Lower lobe of right lung (tissue), 2 donors: Measurements from ENCODE around the gene GLCE. TPM values are rescaled to one million over a fixed set of nuclear protein-coding genes. Genes with fewer than 3 reads are reported as not detected.

Experiments
- ATAC-seq, 2 donors: fragments of 200-7000 bp; cut with Tn5 transposase; one replicate each; pipeline ENCODE4 v1.9.1; 2020 to 2022; ENCODE audit warnings: mild to moderate bottlenecking in 2 of 2, moderate library complexity in 2 of 2
- DNase-seq: peaks from one replicate; pipeline ENCODE4 v3.0.0-alpha.2; 2020
- H3K27ac ChIP-seq: fragments of 200-600 bp; one replicate; pipeline ENCODE4 v1.8.0; 2022
- H3K27me3 ChIP-seq: fragments of 200-600 bp; one replicate; pipeline ENCODE4 v1.8.0; 2022; ENCODE audit warnings: low read depth
- H3K36me3 ChIP-seq: fragments of 200-600 bp; one replicate; pipeline ENCODE4 v1.8.0; 2022; ENCODE audit warnings: mild to moderate bottlenecking
- H3K4me1 ChIP-seq: fragments of 200-600 bp; one replicate; pipeline ENCODE4 v1.8.0; 2022
- H3K4me3 ChIP-seq: fragments of 200-600 bp; one replicate; pipeline ENCODE4 v1.8.0; 2022; ENCODE audit warnings: mild to moderate bottlenecking
- H3K9me3 ChIP-seq: fragments of 200-600 bp; one replicate; pipeline ENCODE4 v1.8.0; 2022
- intact Hi-C: fragments of 100-400 bp; cut with DNase I; formaldehyde crosslinking; loops from one replicate; pipeline ENCODE4 v1.11.0; 2022
- total RNA-seq: library from RNA; stranded (reverse); fragmentation: NEBNext Ultra II Directional; extraction: Animal tissue kit (Norgen Biotek cat#: 25700); gene quantifications from one replicate; pipeline ENCODE4 v1.2.1, GENCODE V29; 2021
- TF ChIP-seq, protein P1 (sequence below): fragments of 200-600 bp; IDR thresholded peaks from one replicate; pipeline ENCODE4 v1.8.0; 2022; ENCODE audit warnings: antibody characterized with exemption, mild to moderate bottlenecking
- donor health status: DM: no; HTN: yes; CAD: no; lungs with severe emphysema.

Gene GLCE
- total RNA-seq, 1 donor from 2014 or later: 19.0 TPM

DNA sequence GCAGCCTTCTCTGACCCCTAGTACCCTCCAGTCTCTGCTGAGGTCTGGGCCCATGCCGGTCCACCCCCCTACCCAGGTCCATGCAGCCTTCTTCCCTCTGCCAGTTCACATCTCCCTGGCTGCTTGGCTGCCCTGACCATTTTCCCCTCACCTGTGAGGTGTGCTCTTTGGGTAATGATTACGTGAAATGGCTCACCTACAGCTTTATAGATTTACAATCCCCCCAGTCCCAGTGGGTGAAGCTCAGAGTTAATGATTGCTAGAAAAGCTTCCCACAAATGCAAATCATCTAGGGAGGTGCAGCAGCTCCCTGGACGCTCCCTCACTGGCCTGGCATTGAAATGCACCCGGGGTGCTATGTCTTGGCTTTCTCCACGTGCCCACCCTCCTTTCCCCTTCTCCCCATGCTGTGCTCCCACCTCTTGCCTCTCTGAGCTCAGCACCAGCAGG lies 157.0 kb downstream of the GLCE start:
- Histone ChIP-seq H3K4me1 (peaks cover 26% of the 10 kb centered on the region), H3K36me3 (no peaks in the 10 kb centered on the region), H3K27ac (no peak overlapping the region), H3K4me3 (no peak overlapping the region), H3K9me3 (no peaks in the 10 kb centered on the region), H3K27me3 (no peaks in the 10 kb centered on the region)
- no peak for ATAC-seq
- TF ChIP-seq, protein P1, sequence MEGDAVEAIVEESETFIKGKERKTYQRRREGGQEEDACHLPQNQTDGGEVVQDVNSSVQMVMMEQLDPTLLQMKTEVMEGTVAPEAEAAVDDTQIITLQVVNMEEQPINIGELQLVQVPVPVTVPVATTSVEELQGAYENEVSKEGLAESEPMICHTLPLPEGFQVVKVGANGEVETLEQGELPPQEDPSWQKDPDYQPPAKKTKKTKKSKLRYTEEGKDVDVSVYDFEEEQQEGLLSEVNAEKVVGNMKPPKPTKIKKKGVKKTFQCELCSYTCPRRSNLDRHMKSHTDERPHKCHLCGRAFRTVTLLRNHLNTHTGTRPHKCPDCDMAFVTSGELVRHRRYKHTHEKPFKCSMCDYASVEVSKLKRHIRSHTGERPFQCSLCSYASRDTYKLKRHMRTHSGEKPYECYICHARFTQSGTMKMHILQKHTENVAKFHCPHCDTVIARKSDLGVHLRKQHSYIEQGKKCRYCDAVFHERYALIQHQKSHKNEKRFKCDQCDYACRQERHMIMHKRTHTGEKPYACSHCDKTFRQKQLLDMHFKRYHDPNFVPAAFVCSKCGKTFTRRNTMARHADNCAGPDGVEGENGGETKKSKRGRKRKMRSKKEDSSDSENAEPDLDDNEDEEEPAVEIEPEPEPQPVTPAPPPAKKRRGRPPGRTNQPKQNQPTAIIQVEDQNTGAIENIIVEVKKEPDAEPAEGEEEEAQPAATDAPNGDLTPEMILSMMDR: no peak
- intact Hi-C loops: no loop called here
- DNase-seq: no peak

DNA sequence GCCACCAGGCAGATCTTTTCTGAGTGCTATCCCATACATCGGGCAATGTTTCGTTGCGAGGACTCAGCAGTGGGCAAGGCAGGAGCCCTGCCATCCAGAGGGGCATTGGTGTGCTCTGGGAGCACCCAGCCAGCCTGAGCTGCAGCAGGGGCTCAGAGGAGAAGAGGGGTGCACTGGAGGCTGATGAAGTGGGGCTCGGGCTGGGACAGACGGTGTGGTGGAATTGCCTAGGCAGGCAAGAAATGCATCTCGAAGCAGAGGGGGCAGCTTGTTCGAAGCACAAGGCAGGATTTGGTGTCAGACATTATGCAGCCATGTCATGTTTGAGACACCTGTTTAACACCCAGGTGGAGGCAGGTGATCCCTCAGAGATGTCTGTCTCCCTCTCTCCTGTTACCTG lies 157.6 kb downstream of the GLCE start:
- Histone ChIP-seq H3K27me3 (no peaks in the 10 kb centered on the region), H3K36me3 (no peaks in the 10 kb centered on the region), H3K9me3 (no peaks in the 10 kb centered on the region), H3K4me1 (peaks cover 26% of the 10 kb centered on the region), H3K4me3 (no peak overlapping the region), H3K27ac (no peak overlapping the region)
- intact Hi-C loops: no loop called here
- TF ChIP-seq, protein P1: no peak
- DNase-seq (no peak), ATAC-seq (no peak)

DNA sequence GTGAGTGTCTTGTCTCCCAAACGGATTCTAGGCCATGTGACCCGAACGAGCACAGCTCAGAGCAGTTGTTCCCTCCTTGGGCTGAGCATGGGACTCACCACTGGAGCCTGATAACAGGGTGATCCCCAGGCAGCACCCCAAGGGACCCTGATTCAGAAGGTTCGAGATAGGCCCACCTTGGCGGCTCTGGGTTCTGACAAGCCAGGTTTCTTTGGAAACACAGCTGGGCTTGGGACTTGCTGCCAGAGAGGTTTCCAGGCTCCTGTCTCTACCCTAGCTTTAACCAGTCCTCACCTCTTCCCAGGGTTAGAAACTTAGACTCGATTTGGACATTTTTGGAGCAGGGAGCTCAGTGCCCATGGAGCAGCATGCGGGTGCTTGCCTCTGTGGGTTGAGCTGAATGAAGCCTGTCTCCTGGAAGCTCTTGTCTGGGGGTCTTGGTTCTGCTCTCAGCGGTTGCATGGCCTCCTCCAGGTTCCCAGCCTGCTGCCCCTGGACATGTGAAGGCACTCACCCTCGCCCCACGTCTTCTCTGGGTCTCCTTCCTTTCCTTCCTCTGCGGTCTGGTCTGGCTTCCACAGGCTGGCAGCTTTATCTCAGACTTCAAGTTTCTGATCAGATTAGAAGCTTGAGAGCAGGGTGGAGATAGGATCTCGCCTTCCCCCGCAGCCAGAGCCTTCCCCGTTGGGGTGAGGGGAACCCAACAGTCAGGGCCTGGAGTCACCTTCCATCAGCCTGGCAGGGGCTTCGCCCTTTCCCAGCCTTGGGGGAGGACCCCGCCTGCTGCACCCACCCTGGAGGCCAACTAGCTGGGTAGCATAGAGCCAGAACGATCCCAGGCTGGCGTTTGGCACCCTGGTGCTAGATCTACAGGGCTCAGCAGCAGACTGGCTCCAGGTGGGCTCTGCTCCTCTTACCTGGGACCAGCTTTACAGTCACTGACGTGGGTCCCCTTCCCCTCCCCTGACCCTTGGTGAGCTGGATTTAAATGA lies 159.2 kb downstream of the GLCE start:
- TF ChIP-seq, protein P1: no peak
- Histone ChIP-seq H3K4me1 (peaks cover 26% of the 10 kb centered on the region), H3K4me3 (no peak overlapping the region), H3K27me3 (no peaks in the 10 kb centered on the region), H3K9me3 (no peaks in the 10 kb centered on the region), H3K27ac (no peak overlapping the region), H3K36me3 (no peaks in the 10 kb centered on the region)
- ATAC-seq (peak in 1 of 2 donors; percentile 6), DNase-seq (no peak)
- intact Hi-C loops: no loop called here

DNA sequence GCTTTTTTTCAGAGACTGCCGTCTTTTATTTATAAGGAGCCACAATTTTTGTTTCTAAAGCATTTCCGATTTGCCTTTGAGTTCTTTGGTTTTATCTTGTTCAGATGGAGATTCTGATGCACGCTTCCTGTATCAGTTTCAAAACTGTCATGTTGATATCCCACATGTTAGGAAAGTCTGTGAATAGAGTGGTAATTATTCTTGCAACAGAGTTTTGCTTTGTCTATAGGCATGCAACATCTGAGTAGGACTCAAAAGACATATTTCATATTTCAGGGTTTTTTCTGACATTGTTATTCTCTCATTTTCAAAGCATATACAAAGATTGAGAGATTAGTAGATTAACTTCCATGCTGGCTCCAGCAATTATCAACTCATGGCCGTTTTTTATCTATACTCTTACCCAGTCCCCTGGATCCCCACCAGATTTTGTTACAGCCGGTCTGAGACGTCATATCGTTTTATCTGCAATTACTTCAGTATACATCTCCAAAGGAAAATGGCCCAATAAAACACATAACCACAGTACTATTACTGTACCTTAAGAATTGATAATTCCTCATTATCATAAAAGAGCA lies 160.6 kb downstream of the GLCE start:
- intact Hi-C loops: no loop called here
- DNase-seq: no peak
- peak overlapping the region; percentile 14 for H3K27ac ChIP-seq

More for the DNA sequence above, 160.6 kb downstream of the GLCE start:
- ATAC-seq: peak; percentile 36 to 42
- H3K4me1 ChIP-seq: peaks cover 26% of the 10 kb centered on the region
- TF ChIP-seq, protein P1: no peak
- H3K9me3 ChIP-seq: no peaks in the 10 kb centered on the region
- H3K36me3 ChIP-seq: no peaks in the 10 kb centered on the region
- no peaks in the 10 kb centered on the region for H3K27me3 ChIP-seq
- H3K4me3 ChIP-seq: no peak overlapping the region

Other genes with a start within 250 kb of the GLCE start
- gene SPESP1, start 230.1 kb upstream of the GLCE start, total RNA-seq: 2.0 TPM
- not detected for gene NOX5, start 145.9 kb upstream of the GLCE start, total RNA-seq
- gene PAQR5, start 138.3 kb downstream of the GLCE start, total RNA-seq: 30.6 TPM